Activated B cell treated with CpG ODN at 0.5 μM for 24 hours (primary cell): ENCODE results near the gene MYO5C. TPM values are rescaled to one million over a fixed set of nuclear protein-coding genes. Genes with fewer than 3 reads are reported as not detected.

ENCODE experiments used
- ATAC-seq: fragments of 200-7000 bp; cut with Tn5 transposase; one replicate; pipeline ENCODE4 v1.10.0; 2021; ENCODE audit warnings: low read depth, mild to moderate bottlenecking, moderate library complexity
- CTCF ChIA-PET: fragments of 350-600 bp; sonication (Branson Sonifier 250); formaldehyde crosslinking; loops from one replicate; lab custom pipeline; 2021; ENCODE audit warnings: antibody characterized with exemption; lab: Charles Lee
- POLR2A ChIA-PET: fragments of 350-600 bp; sonication (Branson Sonifier 250); formaldehyde crosslinking; loops from one replicate; lab custom pipeline; 2021; ENCODE audit warnings: antibody characterized with exemption; lab: Charles Lee
- DNase-seq: peaks from one replicate; pipeline ENCODE4 v3.0.0; 2022
- H3K27ac Mint-ChIP-seq: one replicate; pipeline ENCODE4 v1.8.0; 2020; ENCODE audit warnings: mixed read lengths
- H3K27me3 Mint-ChIP-seq: one replicate; pipeline ENCODE4 v1.8.0; 2021; ENCODE audit warnings: mixed read lengths
- H3K36me3 Mint-ChIP-seq: one replicate; pipeline ENCODE4 v1.8.0; 2021; ENCODE audit warnings: low read depth, mixed read lengths
- H3K4me1 Mint-ChIP-seq: one replicate; pipeline ENCODE4 v1.8.0; 2021; ENCODE audit warnings: mixed read lengths
- H3K4me3 Mint-ChIP-seq: one replicate; pipeline ENCODE4 v1.8.0; 2020; ENCODE audit warnings: mild to moderate bottlenecking, mixed read lengths
- H3K9me3 Mint-ChIP-seq: one replicate; pipeline ENCODE4 v1.8.0; 2020; ENCODE audit warnings: mixed read lengths
- intact Hi-C: fragments of 100-400 bp; cut with micrococcal nuclease; formaldehyde crosslinking; loops from one replicate; pipeline ENCODE4 v1.15.1; 2024
- total RNA-seq: library from RNA; stranded (reverse); gene quantifications from 2 replicates; pipeline ENCODE4 v1.2.3, GENCODE V29; 2022
- TF ChIP-seq, protein P1 (sequence below): fragments of 200-600 bp; IDR thresholded peaks from one replicate; pipeline ENCODE4 v1.8.0; 2022; ENCODE audit warnings: antibody characterized with exemption, mild to moderate bottlenecking

Gene MYO5C
- total RNA-seq, 1 donor from 2014 or later = 3.3 TPM

DNA sequence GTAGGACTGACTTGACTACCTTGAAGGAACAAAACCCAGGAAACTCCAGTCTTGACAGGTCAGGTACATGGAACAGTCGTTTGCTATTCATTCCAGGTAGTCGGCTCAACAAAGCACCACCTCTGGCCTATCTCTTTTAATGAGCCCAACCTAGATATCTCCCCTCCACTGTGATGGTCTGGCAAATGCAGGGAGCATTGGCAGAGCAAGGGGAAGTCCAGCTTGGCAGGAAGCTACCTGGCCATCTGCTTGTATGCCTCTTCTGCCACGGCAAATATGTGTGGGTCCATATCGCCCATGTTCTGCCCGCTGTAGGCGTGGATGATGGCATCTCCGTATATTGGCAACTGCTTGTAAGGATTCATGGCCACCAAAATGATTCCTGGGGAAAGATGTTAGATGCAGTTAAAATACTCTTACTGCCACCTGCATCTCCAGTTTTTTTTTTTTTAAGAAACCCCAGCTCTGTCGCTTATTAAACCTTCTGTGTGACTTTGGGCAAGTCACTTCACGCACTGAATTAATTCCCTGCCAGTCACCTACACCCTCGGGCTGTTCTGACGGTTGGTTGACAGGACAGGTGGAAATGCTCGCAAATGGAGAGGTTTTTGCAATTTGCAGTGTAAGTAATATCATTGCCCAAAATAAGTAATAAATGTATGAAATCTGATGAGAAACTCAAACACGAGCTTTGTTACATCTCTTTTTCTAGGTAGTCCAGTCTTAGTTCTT, 16.8 kb downstream of the MYO5C start:
- no peak for DNase-seq
- H3K9me3 Mint-ChIP-seq = no peaks in the 10 kb centered on the region
- H3K36me3 Mint-ChIP-seq = no peaks in the 10 kb centered on the region
- ChIA-PET CTCF (interaction anchor here (1.2 kb wide), 1 partner anchor 30 kb away, joined by 3 read pairs; no protein-coding TSS in a partner anchor), POLR2A (no interaction called here)
- ATAC-seq = no peak
- intact Hi-C loops = no loop called here
- TF ChIP-seq, protein P1, sequence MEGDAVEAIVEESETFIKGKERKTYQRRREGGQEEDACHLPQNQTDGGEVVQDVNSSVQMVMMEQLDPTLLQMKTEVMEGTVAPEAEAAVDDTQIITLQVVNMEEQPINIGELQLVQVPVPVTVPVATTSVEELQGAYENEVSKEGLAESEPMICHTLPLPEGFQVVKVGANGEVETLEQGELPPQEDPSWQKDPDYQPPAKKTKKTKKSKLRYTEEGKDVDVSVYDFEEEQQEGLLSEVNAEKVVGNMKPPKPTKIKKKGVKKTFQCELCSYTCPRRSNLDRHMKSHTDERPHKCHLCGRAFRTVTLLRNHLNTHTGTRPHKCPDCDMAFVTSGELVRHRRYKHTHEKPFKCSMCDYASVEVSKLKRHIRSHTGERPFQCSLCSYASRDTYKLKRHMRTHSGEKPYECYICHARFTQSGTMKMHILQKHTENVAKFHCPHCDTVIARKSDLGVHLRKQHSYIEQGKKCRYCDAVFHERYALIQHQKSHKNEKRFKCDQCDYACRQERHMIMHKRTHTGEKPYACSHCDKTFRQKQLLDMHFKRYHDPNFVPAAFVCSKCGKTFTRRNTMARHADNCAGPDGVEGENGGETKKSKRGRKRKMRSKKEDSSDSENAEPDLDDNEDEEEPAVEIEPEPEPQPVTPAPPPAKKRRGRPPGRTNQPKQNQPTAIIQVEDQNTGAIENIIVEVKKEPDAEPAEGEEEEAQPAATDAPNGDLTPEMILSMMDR = no peak
- H3K4me1 Mint-ChIP-seq = no peaks in the 10 kb centered on the region
- no peak overlapping the region for H3K4me3 Mint-ChIP-seq
- no peak overlapping the region for H3K27ac Mint-ChIP-seq
- H3K27me3 Mint-ChIP-seq = no peaks in the 10 kb centered on the region

DNA sequence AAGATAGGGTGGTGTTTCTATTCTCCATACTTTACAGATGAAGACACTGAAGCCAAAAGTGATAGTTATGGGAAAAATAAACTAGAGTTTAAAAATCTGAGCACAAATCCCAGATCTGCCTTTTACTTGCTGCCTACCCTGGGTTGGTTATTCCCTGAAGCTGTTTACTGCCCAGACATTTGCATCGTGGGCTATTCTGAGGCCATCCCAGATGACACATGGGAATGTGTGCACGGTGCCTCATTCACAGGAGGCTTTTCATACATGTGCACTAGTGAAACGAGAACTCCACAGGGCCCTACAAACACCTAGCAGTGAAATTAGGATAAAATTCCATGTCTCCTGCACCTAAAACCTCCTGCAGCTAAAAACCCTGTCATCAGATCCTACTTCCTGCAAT, 17.5 kb downstream of the MYO5C start:
- Mint-ChIP-seq H3K27me3 (no peaks in the 10 kb centered on the region), H3K4me1 (no peaks in the 10 kb centered on the region), H3K9me3 (no peaks in the 10 kb centered on the region), H3K36me3 (no peaks in the 10 kb centered on the region), H3K4me3 (no peak overlapping the region), H3K27ac (no peak overlapping the region)
- TF ChIP-seq, protein P1 = no peak
- ATAC-seq (no peak), DNase-seq (no peak)
- POLR2A ChIA-PET = no interaction called here
- intact Hi-C loops = no loop called here
- CTCF ChIA-PET = interaction anchor here (1.2 kb wide), 1 partner anchor 31 kb away, joined by 3 read pairs; no protein-coding TSS in a partner anchor

DNA sequence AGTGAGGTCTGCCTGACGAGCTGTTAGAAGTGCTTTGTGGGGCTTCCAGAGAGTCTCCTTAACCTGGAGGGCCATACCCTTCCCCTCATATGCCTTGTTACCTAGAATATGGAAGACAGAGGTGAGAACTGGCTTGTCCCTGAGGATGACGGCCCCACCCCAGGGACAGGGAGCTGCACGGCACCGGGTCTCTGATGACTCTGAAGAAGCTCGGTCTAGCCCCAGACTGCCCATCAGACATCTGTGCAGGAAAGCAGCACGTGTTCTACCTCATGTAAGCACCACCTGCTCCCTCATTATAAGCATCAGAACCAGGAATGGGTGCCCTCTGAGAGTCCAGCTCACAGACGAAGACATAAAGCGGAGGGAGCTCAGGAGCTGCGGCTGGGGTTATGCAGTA, 18.0 kb downstream of the MYO5C start:
- POLR2A ChIA-PET = no interaction called here
- Mint-ChIP-seq H3K27me3 (no peaks in the 10 kb centered on the region), H3K36me3 (no peaks in the 10 kb centered on the region), H3K4me1 (no peaks in the 10 kb centered on the region), H3K4me3 (no peak overlapping the region), H3K9me3 (no peaks in the 10 kb centered on the region), H3K27ac (no peak overlapping the region)
- ATAC-seq (no peak), DNase-seq (no peak)
- TF ChIP-seq, protein P1 = no peak
- CTCF ChIA-PET = no interaction called here
- intact Hi-C loops = no loop called here

DNA sequence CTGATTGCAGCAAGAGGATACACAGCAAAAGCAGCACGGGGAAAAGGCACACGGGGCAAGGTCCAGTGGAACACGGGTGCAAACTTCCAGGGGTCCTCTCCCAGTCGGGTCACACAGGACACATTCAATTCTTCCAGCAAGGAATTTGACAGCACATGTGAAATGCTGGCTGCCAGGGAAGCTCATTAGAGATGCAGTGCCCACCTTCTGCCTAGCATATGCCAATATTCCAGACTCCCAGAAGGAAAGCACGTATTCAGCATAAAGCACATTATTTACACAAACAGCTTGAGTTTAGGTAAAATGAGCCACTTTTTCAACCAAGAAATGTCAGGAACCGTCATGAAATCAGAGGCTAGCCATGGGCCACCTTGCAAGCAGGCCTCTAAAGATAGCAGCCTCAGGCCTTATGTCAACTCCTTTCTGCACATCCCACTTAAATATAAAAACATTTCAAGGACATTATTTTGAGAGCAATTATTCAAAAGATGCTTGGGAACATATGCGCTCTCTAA, 19.3 kb downstream of the MYO5C start:
- intact Hi-C loops = no loop called here
- DNase-seq (no peak), ATAC-seq (no peak)
- Mint-ChIP-seq H3K9me3 (no peaks in the 10 kb centered on the region), H3K36me3 (no peaks in the 10 kb centered on the region), H3K27ac (no peak overlapping the region), H3K4me3 (no peak overlapping the region), H3K4me1 (no peaks in the 10 kb centered on the region), H3K27me3 (no peaks in the 10 kb centered on the region)
- CTCF ChIA-PET = no interaction called here
- POLR2A ChIA-PET = no interaction called here
- TF ChIP-seq, protein P1 = no peak

DNA sequence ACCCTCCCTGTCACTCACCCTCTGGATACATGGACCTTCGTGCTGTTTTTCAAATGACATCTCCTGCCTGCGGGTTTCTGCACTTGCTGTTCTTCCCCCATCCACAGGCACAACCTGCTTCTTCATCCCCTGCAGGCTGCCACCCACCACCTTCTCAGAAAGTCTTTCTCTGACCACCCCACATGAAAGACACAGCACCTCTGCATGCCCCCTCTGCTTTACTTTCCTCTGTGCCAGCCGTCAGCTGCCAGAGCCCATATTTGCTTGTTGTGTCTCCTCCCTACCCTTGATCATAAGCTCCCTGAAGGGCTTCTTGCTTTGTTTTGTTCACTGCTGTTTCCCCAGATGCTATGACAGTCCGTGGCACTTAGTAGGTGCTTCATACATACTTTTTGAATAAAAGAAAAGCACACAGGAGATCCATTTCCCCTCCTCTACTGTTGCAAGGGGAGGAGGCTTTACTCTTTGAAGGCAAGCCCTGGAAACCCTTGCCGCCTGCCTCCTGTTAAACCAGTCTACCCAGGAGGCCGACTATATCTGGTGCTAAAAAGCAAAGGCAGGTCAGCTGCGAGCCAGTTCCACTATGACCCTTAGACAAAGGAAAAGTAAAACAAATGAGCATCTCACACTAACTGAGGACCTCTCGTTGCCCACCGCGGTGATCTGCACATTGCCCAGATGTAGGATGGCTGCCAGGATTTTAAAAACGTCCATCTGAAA, 31.9 kb downstream of the MYO5C start:
- H3K9me3 Mint-ChIP-seq = no peaks in the 10 kb centered on the region
- CTCF ChIA-PET = no interaction called here
- DNase-seq = no peak
- POLR2A ChIA-PET = interaction anchor here (1.1 kb wide), 1 partner anchor 1499 kb away, joined by 3 read pairs; no protein-coding TSS in a partner anchor
- no peaks in the 10 kb centered on the region for H3K36me3 Mint-ChIP-seq
- no peak for ATAC-seq
- no peaks in the 10 kb centered on the region for H3K27me3 Mint-ChIP-seq
- TF ChIP-seq, protein P1 = no peak
- peaks cover 34% of the 10 kb centered on the region for H3K4me1 Mint-ChIP-seq
- intact Hi-C loops = loop anchor here (2.0 kb wide), 1 partner anchor 27 kb away; no protein-coding TSS in a partner anchor
- H3K27ac Mint-ChIP-seq = peak overlapping the region; percentile 43
- H3K4me3 Mint-ChIP-seq = no peak overlapping the region
